GM19238 (cell line): ENCODE measurements around the gene PSAPL1.

Source experiments
- DNase-seq: peaks from one replicate; pipeline ENCODE4 v3.0.0; 2011; ENCODE audit warnings: low spot score; ENCODE audit not compliant: insufficient read length

The PSAPL1 gene

GRCh38 chr4:7383266-7383665 is 51.5 kb downstream of the PSAPL1 start:
- no peak for DNase-seq

DNA sequence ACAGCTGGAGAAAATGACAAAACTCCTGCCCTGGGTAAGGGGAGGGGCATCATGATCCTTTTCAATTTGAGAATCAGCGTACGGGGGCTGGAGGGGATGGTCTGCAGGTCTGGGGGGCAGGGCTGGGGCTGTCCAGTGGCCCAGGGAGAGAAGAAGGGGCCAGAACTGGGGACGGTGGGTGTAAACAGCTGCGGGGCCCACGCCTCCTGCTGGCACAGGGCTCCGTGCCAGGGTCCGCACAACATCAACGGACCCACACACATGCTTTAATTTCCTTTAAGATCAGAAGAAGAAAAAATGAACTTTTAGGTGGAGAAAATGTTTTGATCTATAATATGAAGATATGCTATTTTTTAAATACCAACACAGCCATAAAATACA is 52.1 kb downstream of the PSAPL1 start:
- DNase-seq: no peak

DNA sequence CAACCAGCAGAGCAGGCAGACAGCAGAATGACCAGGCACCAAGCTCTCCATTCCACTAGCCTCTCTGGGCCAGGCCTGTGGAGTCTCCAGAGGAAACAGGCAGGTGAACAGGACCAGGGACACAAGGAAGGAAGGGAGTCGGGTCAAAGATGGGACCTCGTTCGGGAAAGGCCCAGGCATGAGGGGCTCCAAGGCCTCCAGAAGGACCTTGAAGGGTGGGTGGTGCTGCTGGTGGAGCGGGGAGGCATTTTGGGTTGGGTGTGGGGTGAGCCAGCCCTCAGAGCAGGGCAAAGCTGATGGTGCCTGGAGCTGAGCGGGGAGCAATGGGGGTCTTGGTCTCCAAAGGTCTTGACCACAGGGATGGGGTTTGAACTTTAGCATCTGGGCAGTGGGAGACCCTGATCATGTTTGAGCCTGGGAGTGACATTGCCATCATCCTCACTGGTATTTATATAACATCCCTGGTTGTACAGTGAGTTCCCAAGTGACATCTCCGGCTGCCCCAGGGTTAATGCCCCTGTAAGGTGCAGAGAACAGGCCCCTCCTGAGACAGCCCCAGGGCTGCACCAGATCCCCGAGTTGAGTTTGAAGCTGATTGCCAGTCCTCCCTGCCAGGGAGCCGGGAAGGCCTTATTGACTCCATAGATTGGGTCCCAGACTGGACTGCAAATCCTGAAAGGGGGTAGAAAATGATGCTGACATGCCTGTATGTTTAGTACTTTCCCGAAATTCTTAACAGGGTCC is 52.7 kb downstream of the PSAPL1 start:
- no peak for DNase-seq

- DNase-seq: no peak
Observed at GRCh38 chr4:7381221-7381889, 53.4 kb downstream of the PSAPL1 start.
